Epithelial cell of proximal tubule (primary cell): ENCODE data around the gene UBA52. TPM values are rescaled to one million over a fixed set of nuclear protein-coding genes. Genes with fewer than 3 reads are reported as not detected.

Source experiments
- DNase-seq: peaks from one replicate; pipeline ENCODE4 v3.0.0-alpha.2; 2011; ENCODE audit warnings: low read depth
- H3K4me3 ChIP-seq: 2 replicates; pipeline ENCODE4 v1.5.1; 2011; ENCODE audit warnings: low read depth, mild to moderate bottlenecking, low read length
- CTCF ChIP-seq: conservative IDR thresholded peaks from 2 replicates; pipeline ENCODE4 v1.5.1; 2012; ENCODE audit warnings: low read depth, mild to moderate bottlenecking, low read length
- total RNA-seq: library from RNA; depleted of rRNA; stranded (reverse); fragments of >200 nt; gene quantifications from 2 replicates; pipeline ENCODE4 v1.2.3, GENCODE V29; 2015

UBA52 gene
- total RNA-seq, 1 donor from 2014 or later, result 1,698 TPM

- DNase-seq, result peak; percentile 89
Observed at GRCh38 chr19:18557411-18558201, 14.1 kb upstream of the UBA52 start, which contains the start of gene KXD1. KXD1 (plus strand) TSS chr19:18557870; CDS start chr19:18562057, 4,187 bp downstream.

GRCh38 chr19:18558202-18558555 is 13.5 kb upstream of the UBA52 start:
- no peak for TF ChIP-seq CTCF
- no peak for DNase-seq

More at GRCh38 chr19:18557411-18558201, 14.1 kb upstream of the UBA52 start, which contains the start of gene KXD1:
- H3K4me3 ChIP-seq, result peak within 1 kb of the TSS; percentile 82
- TF ChIP-seq CTCF, result no peak

GRCh38 chr19:18558604-18559003 is 13.1 kb upstream of the UBA52 start:
- no peak for TF ChIP-seq CTCF
- H3K4me3 ChIP-seq, result peak overlapping the region; percentile 82
- no peak for DNase-seq

More at GRCh38 chr19:18558202-18558555, 13.5 kb upstream of the UBA52 start:
- peak overlapping the region; percentile 82 for H3K4me3 ChIP-seq

GRCh38 chr19:18559685-18560084 is 12.0 kb upstream of the UBA52 start:
- TF ChIP-seq CTCF, result no peak
- DNase-seq, result no peak
- no peak overlapping the region for H3K4me3 ChIP-seq

- no peak for TF ChIP-seq CTCF
- no peak for DNase-seq
- no peak overlapping the region for H3K4me3 ChIP-seq
Observed at GRCh38 chr19:18562086-18562485, 9.6 kb upstream of the UBA52 start.

- TF ChIP-seq CTCF, result no peak
- DNase-seq, result no peak
- H3K4me3 ChIP-seq, result no peak overlapping the region
Observed at GRCh38 chr19:18566953-18567352, 4.7 kb upstream of the UBA52 start.

GRCh38 chr19:18568367-18568766 is 3.3 kb upstream of the UBA52 start:
- no peak for TF ChIP-seq CTCF
- H3K4me3 ChIP-seq, result no peak overlapping the region
- no peak for DNase-seq
